Measurements from ENCODE around the gene PDZK1IP1.

Gene PDZK1IP1, protein sequence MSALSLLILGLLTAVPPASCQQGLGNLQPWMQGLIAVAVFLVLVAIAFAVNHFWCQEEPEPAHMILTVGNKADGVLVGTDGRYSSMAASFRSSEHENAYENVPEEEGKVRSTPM

DNA sequence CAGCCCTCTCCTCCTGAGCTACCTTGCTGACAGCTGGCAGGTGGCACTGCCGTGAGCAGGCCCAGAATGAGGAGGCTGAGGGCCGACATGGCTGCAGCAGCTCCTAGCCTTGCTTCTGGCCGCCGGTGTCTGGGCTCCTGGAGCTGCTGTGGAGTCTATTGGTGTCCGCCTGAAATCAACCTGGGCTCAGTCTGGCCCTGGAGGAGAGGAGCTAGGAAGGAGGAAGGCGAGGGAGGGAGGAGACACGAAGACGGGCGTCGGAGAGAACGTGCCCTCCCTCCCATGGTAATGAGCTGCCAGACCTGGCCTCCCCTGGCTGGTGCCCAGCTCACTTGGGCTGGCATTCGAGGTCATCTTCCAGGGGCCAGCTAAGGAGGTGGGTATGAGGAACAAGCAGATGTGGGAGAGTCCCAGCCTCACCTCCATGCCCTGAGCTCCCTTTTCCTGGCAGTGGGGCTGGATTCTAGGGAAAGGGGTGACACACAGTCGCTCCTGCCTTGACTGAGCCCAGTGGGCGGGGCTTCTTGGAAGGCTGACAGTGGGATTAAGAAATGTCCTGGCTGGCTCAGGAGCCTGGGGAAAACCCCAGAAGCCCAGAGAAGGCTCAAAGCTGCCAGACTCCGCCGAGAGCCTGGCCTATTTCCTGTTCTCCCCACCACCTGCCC lies at the start of gene PDZK1IP1:
Gene PDZK1IP1, minus strand, starts transcription at position 193 of the 665 bp plus-strand sequence. Its CDS starts 104 bp downstream, at position 89.
- no peak for FAIRE-seq

DNA sequence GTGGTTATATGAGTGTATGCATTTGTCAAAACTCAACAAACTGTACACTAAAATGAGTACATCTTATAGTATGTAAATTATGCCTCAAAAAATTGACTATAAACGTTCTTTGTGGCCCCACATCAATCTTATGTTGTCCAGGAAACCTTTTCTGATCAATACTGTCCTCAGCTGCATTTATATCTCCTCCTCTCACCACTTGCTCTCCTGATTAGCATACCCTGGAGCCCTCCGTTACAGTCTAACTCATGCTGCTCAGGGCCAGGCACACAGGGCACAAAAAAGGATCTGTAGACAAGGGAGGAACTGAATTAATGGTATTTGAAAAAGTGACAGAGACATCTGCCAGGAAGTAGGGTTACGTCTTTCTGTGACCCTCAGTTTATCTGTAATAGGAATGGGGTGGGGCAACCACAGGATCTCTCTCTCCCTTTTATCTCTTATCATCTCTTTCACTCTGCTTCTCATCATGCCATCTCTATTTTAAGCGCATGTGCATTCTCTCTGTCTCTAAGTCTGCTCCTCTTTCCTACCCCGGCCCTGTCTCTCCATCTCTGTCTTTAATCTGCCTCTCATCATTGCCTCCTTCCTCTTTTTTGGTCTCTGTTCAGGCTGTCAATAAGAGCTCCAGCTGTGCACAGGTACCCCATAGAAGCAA lies 49.2 kb upstream of the PDZK1IP1 start:
- no peak for FAIRE-seq

DNA sequence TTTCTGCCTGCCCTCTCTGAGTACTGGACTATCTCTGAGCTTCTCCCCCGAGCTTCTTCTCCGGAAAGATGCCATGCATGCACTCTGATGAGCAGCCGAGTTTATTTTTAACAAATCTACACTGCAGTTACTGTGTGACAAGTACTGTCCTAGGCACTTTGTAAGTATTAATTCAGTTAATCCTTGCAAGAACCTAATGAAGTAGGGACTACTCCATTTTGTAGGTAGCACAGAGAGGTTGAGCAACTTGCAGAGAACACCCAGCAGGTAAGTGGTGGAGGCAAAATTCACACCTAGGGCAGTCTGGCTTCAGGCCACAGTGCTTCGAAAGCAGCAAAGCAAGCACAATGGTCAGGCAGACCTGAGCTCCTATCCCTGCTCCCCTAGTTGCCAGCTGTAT lies 46.0 kb upstream of the PDZK1IP1 start:
- FAIRE-seq: no peak

DNA sequence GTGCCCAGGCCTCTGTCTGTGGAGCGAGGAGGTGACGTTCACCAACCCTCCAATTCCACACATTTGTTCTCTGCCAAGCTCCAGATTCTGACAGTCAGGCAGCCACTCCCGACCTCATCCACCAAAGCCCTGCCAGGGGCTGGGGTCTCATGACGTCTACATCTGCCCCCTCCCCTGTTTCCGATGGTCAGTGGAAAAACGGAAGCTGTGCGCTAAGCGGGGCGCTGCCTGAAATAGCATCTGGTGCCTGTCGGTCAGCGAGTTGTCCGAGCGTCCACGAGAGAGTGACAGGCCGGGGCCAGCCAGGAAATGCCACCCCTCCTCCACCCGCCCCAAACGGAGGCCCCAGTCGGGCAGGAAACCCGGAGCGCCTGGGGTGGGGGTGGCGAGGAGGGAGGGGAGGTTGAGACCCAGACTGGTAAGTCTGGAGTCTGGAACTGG lies 45.4 kb upstream of the PDZK1IP1 start:
- no peak for FAIRE-seq

DNA sequence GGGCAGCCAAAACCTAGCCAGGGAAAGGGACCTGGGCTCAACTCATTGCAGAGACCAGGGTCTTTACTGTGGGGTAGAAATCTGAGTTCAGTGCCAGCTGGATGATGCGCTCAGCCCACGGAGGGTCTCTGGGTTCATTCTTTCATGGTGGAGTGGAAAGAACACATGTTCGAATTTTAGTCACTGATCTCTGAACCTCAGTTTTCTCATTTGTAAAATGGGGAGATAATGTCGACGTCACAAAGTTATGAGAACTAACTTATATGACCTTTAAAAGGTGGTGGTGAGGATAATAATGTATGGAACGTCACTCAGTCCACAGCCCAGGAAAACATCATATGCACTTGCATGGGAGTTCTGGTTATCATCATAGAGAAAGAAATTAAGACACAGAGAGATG lies 43.4 kb upstream of the PDZK1IP1 start:
- no peak for FAIRE-seq

DNA sequence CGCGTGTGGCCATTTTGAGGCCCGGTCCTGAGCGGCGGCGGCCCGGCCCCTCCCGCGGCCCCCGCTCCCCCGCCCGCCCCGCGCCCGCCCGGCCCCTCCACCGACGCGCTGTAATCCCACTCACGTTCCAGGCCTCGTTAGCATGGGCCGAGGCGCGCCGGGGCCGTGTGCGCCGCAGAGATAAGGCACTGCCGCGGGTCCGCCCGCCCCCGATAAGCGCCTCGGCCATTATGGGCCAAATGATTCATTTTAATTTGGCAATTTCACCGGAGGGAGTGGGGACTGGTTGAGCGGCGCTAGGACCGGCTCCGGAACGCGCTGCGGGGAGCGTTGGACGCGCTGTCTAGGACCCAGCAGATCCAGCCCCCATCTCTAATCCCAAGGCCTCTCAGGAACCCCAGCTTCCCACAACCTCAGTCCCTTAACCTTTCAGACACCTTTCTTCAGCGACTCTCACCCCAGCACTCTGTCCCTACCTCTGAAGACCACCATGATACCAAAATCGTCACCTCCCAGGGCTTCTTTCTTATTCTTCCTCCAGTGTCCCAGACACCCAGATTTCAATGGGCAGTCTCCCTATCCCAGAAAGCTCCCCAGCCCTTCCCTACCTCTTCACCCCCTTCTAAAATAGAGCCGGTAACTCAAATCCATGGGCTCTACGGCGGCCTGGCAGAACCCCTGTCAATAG lies 42.5 kb upstream of the PDZK1IP1 start, which contains the start of gene TAL1:
Gene TAL1, minus strand, starts transcription at position 39 of the 688 bp plus-strand sequence. CDS start 6,337 bp downstream, outside the sequence.
- no peak for FAIRE-seq

DNA sequence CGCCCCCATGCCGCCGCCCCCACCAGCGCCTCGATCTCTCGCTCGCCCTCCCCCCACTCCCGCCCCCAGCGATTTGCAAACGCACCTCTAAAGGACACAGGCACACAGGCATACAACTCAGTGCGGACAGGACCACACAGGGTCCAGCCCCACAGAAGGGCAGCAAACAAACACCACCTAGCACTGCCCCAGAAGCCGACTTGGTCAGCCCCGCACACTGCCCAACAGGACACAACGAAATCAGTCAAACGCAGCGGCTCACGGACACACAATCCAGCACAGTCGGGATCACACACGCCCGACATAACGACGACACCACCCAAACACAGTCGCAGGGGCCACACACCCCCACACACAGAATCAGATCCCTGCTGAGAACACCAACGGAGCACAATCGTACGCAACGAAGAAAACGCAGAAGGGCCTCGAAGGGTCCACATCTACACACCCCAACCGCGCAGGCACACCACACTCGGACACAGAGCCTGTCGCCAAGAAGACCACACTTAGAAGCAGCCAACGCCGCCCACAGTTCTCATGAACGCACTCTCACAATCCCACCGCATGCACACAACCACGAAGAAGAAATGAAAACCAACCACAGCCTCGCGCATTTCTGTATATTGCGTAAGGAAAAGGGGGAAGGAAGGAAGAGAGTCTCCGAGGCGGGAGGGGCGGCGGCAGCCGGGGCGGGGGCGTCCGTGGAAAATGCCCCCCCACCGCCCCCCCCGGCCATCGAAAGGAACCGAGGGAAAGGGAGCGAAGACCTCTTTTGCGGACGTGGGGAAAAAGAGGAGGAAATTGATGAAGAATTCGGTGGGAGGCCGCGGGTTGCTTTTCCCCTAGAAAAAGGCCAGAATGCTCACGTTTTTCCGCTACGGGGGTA lies 41.7 kb upstream of the PDZK1IP1 start:
- FAIRE-seq: no peak

DNA sequence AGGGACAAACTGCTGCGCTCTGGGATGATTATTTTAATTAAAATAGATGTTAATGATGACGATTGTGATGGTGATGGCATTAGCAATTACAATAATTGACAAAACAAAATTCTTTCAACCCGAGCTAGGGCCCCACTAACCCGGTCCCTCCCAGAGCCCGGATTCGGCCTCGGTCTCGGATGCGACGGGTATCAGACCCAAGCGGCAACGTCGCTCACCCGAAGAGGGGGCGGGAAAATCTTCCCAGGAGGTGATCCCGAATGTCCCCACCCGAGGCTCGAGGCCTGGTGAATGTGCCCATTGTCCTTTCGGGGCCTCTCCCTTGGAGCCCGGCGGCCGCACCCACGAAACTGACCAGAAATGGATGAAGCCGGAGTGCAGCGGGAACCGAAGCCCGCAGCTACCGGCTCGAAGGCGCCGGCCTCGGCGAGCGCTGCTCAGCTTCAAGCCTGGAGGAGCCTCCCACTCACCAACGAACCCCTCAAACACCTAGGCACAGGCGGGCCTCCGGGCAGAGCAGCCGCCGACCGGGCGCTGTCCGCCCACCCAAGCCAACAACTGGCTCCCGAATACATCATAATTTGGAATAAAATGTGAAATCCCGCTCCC lies 41.0 kb upstream of the PDZK1IP1 start:
- FAIRE-seq: no peak

DNA sequence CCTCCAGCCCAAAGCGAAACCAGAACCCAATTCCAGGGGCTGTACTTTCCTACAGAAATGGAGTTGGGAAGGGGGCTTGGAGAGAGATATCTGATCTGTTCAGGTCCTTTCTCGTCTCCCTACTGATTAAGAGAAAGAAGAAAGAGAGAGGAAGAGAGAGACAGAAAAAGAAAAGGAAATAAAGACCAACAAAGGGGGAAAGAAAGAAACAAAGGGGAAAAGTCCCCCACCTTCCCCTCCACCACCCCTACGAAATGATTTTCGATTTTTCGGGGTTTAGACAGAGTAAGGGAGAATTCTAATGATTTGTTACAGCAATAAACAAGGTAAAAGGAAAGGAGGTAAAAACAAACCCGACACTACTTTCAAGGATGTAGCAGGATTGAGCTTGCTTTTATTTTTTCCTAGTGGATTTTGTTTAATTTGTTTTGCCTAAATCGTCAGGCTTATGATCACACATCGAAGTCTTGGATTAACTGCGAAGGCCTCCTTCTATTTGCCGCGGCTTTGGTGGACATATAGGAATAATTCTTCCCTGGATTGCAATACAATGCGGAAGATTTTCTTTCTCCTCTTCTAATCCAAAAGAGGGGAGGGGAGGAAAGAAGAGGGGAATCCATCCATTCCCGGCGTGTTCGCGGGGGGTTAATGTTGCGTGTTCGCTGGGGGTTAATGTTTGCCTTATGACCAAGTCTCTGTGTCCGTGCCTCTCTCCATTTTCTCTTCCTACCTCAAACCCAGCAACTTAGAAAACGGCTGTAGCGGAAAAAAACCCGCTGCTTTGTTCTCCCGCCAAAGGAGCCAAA lies 40.3 kb upstream of the PDZK1IP1 start:
- no peak for FAIRE-seq

DNA sequence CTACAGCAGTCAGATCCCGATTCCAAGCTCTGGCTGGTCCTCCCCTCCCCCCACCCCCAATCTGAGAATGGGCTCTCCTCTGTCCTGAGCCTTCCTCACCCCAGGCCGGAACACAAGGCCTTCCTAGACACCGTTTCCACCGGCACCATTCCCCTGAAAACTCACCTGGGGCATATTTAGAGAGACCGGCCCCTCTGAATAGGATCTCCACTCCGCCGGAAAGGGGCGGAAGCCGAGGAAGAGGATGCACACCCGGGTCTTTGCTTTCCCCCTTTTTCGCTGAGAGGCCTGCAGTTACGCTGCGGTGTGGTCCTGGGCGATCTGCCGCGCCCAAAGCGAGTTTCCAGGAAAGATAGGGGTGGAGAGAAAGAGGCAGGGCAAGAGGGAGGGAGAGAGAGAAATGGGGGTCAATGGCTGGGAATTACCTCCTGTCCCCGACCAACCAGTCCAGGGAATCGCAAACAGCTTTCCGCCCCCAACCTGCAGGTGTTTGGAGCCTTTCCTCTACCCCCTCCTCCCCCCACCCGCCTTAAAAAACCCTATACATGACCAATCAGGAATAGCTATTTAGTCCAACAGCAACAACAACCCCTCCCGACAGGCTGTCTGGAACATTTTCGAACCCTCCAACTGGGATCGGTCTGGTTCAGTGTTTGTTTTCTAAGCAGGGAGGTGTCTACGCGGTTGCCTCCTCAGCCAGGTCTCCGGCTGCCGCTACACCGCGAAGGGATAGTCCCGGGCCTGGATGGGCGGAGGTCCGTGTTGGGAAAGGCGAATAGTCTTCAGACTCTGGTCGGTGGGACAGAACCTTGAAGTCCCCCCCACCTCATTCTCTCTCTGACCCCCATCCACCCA lies 39.4 kb upstream of the PDZK1IP1 start:
- FAIRE-seq: no peak

DNA sequence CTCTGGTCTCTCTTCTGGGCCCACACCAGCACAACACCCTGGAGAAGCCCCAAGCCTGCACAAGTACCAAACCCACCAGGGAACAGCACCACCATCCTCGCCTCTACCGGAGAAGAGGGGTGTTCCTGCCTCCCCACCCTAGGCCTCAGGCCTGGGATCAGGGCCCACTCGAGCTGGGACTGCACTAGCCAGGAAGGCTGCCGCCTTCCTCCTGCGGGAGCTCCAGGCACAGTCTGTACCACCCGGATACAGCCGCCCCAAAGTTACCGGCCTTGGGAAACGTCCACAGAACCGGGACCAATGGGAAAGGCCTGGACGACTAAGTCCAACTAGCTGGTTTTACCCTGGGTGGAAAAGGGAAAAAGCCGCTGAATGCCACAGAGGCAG lies 38.8 kb upstream of the PDZK1IP1 start:
- FAIRE-seq: no peak

DNA sequence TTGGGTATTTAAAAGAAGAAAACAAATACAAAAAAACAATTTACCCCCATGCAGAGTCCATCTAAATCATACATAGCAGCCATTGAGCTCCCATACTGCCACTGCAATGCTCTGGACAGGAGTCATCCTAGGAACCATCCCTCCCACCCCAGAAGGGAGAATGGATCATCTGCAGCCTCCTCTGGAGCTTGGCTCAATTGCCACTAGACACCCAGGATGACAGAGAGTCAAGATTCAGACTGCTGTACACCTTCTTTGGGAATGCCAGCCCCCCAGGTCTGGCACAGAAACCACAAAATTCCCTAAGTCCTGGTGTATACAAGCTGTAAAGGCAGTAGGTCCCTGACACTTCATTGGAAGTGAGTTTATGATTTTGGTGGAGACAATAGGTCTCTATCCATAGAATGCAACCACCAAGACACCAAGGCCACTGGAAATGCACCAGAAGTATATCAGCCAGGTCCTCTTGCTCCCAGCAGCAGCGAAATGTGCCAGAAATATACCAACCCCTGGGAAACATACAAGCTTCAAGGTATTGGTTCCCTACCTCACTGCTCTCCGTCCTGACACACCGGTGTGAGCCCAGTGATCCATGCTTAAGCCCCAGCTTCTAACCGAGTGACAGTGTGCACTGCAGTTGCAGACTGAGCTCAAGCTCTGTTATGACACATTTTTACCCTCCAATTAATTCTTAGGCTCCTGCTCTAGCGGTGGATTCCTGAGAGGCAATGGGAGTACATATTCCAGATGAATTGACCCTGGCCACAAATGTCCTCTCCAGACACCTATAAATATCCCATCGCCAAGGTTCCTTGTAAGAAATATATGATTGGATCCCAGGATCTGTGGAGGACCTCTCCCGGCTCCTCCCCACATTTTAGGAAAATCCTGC lies 37.8 kb upstream of the PDZK1IP1 start:
- no peak for FAIRE-seq

DNA sequence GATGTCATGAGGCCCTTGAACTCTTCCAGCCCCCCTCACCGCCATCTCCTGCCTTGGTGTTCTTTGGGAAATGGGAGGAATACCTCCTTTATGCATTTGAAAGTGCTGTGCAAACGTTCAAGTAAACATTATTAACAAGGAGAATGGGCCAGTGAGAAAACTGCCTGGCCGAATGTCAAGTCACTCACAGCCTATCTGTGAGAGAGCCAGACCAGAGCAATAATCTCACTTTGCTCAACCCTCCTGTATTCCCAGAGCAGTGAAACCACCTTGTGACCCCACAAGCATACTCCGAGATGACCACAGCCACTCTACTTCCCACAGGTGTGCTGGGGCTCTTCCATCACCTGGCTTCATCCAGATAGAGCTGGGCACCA lies 37.0 kb upstream of the PDZK1IP1 start:
- FAIRE-seq: no peak

DNA sequence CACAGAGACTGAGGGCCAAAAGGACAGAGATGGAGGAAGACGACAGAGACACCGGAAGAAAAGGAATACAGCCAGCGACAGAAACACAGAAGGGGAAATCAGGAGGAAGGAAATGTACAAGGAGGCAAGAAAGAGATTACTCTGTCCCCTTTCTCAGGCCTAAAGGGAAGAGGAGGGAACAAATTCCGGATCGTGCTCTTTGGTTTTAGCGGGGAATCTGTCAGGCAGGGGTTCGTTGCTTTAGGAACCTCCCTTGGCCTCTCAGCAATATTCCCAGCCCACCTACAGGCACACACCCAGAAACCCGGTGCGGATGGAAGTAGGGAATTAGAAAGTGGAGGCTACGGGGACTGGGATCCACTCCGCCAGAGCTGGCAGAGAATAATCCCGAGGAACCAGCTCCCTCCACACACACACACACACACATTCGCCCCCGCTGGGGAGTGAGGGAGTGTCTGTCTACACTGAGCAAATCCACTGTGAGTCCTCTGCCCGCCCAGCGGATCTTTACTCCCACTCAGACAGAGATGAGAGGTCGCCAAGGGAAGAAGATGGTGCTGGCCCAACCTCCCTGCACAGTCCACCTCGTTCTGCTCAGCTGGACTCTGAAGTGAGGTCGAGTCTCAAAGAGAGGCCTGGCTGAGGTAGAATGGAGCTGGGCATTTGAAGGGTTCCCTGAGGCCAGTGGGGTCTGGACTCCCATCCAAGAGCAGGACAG lies 36.4 kb upstream of the PDZK1IP1 start:
- FAIRE-seq: no peak

DNA sequence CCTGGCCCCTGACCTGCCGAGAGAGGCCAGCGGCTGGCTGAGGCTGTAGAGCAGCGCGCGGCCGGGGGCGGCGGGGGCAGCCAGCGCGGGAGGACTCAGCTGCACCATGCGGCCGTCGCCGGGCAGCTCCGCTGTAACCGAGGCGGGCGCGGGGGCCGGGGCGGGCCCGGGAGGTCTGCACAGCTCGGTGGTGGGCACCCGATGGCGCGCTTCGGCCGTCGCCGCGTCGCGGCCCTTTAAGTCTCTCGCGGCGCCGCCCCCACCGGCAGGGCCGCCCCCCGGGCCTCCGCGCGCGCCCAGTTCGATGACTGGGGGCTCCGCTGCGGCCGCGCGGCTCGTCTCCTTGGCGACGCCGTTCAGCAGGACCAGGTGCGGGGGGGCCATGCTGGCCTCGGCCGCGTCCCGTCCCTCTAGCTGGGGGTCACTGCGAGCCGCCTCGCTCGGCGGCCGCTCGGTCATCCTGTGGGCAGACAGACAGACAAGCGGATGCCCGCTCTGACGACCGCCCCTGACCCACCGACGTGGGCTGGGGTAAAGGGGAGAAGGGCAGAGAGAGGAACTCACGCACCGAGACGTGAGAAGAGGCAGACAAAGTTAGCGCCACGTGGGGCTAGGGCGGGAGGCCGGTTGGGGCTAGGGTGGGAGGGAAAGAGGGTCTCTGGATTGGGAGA lies 35.7 kb upstream of the PDZK1IP1 start:
- FAIRE-seq: no peak

DNA sequence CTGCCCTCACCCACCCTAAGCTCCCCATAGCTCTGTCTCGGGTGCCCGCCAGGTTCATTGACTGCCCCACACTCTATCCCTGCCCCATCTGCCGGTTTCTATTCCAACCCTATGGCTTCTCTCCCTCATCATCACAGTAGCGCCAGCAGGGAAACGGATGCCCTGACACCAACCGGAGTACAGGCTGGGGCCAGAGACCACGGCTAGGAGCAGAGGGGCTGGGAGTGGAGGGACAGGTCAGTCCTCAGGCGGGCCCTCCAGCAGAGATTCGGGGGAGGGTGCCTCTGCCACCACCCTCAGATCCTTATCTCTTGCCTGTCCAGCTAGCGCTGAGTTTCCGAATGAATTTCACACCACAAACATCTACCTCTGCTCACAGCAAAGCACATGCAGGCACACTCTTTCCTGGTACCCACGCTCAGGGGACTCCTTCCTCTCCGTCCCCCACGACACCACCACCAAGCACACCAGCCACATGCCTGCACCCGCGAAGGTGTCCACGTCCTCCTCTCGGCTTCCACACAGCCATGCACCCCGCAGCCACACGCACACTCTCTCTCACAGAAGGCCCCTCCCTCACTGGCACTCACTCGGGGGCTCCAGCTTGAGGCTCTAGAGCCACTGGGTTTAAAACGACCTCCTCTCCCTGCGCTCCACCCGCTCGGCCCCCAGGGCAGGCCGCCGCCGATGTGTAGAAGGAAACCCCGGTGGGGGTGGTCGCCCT lies 35.0 kb upstream of the PDZK1IP1 start:
- FAIRE-seq: no peak
